Measurements from ENCODE around the gene IQSEC3. TPM values are rescaled to one million over a fixed set of nuclear protein-coding genes. Genes with fewer than 3 reads are reported as not detected.

IQSEC3 gene
- total and polyA plus RNA-seq, 7 experiments from 2014 or later: 0.36 to 5.5 (median 1.7) TPM; not detected in 1

DNA sequence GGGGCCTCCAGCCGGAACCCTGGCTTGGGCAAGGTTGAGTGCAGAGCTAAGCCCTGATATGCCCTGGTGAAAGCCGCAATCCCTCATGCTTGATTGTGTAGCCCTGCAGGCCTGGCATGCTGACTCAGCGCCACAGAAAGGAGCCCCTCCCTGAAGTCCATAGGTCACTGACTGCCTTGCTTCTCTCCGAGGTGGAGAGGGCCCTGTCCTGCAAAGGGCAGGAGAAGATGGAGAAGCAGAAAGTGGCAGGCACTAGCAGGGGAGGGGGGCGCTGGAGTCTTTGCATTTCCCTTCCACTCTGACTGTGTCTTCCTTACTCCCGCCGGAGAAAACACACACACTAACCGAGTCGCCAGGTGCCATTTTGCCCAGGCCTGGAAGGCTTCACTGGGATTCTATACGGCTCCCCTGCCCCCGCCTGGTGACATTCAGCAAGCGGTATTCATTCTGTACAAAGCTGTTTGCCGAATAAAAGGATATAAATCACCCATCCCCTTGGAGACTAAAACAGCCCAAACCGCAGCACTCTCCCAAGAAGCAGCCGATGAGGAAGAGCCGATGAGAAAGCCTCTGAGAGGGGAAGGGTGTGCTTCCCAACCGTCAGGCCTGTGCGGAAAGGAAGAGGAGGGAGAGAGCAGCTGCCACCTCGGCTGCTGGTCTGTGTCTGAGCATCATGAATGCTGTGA is 77.5 kb downstream of the IQSEC3 start:
- no peak for DNase-seq
- H3K27me3 ChIP-seq (ENCODE audit: control insufficient read depth in 2 of 2, insufficient read depth in 2 of 2, low read length in 2 of 2): no peaks in the 10 kb centered on the region
- intact Hi-C loops (cut with micrococcal nuclease): no loop called here
- H3K36me3 ChIP-seq (ENCODE audit: control insufficient read depth in 2 of 3, insufficient read depth in 3 of 3, low read length in 3 of 3): no peaks in the 10 kb centered on the region
- peak overlapping the region in 6 of 9 donors; percentile 30 to 69 (median 58) for H3K27ac Mint-ChIP-seq
- peak overlapping the region in 7 of 10 donors; percentile 17 to 64 (median 50) for H3K4me3 Mint-ChIP-seq
- no peaks in the 10 kb centered on the region for H3K9me3 Mint-ChIP-seq
- peaks cover 10 to 24% (median 16%) of the 10 kb centered on the region in 5 donors for H3K27me3 Mint-ChIP-seq
- no peaks in the 10 kb centered on the region for H3K9me3 ChIP-seq (ENCODE audit: control insufficient read depth in 2 of 3, low read length in 3 of 3)
- no peaks in the 10 kb centered on the region for H3K36me3 Mint-ChIP-seq
- no peak overlapping the region for H3K4me3 ChIP-seq (ENCODE audit: low read length)
- H3K4me1 ChIP-seq (ENCODE audit: control insufficient read depth in 2 of 2, insufficient read depth in 2 of 2, low read length in 2 of 2): no peaks in the 10 kb centered on the region
- no peak for ATAC-seq
- H3K4me1 Mint-ChIP-seq: peaks cover 5 to 29% (median 17%) of the 10 kb centered on the region in 7 donors
- no peak overlapping the region for H3K27ac ChIP-seq (ENCODE audit: low read depth, low read length)
- POLR2A ChIA-PET: no interaction called here
- CTCF ChIA-PET: no interaction called here

DNA sequence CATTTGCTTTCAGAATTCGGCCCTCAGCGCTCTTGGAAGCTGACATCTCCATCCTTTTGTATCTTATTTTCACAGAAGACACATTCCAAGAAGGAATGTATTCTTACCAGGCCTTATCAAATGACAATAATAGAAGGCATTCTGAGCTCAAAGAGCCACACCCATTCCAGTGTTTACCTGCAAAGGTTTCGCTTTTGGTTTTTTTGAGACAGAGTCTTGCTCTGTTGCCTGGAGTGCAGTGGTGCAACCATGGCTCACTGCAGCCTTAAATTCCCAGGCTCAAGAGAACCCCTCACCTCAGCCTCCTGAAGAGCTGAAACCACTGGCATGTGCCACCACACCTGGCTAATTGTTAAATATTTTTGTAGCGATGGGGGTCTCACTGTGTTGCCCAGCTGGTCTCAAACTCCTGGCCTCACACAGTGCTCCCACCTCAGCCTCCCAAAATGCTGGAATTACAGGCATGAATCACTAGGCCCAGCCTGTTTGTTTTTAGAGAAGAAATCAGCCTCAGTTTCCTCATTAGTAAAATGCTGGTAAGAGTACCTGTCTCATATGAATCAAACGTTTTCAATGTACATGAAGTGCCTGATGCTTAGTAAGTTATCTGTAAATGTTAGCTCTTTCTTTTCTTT is 78.2 kb downstream of the IQSEC3 start:
- Mint-ChIP-seq H3K36me3 (no peaks in the 10 kb centered on the region), H3K27me3 (peaks cover 6 to 17% (median 10%) of the 10 kb centered on the region in 5 donors), H3K4me3 (peak overlapping the region in 7 of 10 donors; percentile 17 to 64 (median 50)), H3K9me3 (peaks cover 0 to 1% (median 0%) of the 10 kb centered on the region in 11 donors), H3K4me1 (peaks cover 3 to 22% (median 13%) of the 10 kb centered on the region in 7 donors), H3K27ac (peak overlapping the region in 6 of 9 donors; percentile 4 to 87 (median 56))
- DNase-seq: no peak
- ChIA-PET CTCF (no interaction called here), POLR2A (no interaction called here)
- intact Hi-C loops (cut with micrococcal nuclease): no loop called here
- Histone ChIP-seq H3K27ac (ENCODE audit: low read depth, low read length) (no peak overlapping the region), H3K9me3 (ENCODE audit: control insufficient read depth in 2 of 3, low read length in 3 of 3) (no peaks in the 10 kb centered on the region), H3K4me1 (ENCODE audit: control insufficient read depth in 2 of 2, insufficient read depth in 2 of 2, low read length in 2 of 2) (no peaks in the 10 kb centered on the region), H3K4me3 (ENCODE audit: low read length) (no peak overlapping the region), H3K27me3 (ENCODE audit: control insufficient read depth in 2 of 2, insufficient read depth in 2 of 2, low read length in 2 of 2) (no peaks in the 10 kb centered on the region), H3K36me3 (ENCODE audit: control insufficient read depth in 2 of 3, insufficient read depth in 3 of 3, low read length in 3 of 3) (no peaks in the 10 kb centered on the region)
- no peak for ATAC-seq

DNA sequence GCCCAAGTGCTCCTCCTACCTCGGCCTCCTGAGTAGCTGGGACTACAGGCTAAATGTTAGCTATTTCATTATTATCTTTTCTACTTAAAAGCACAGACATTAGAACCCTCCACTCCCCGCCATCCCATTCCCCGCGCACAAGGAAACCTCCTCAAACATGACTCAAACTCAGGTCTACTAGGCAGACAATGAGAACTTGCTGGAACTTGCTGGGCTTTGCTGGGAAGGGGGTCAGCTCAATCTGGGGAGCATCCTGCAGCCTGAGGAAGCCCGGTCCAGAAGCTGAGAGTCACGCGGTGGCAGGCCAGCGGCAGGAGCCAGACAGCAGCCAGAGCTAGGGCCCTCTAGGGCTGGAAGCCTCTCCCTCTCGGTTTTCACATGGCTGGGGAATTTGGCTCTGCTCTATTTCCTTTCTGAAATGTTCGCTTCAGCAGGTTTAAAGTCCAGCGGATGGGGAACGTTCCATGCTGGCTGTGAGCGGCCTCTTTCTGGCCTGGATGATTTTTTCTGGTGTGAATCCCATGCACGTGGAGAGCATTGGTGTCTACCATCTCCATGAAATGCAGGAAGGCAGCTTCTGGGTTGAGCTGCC is 78.9 kb downstream of the IQSEC3 start:
- peaks cover 3 to 17% (median 11%) of the 10 kb centered on the region in 7 donors for H3K4me1 Mint-ChIP-seq
- peaks cover 0 to 1% (median 0%) of the 10 kb centered on the region in 11 donors for H3K9me3 Mint-ChIP-seq

DNA sequence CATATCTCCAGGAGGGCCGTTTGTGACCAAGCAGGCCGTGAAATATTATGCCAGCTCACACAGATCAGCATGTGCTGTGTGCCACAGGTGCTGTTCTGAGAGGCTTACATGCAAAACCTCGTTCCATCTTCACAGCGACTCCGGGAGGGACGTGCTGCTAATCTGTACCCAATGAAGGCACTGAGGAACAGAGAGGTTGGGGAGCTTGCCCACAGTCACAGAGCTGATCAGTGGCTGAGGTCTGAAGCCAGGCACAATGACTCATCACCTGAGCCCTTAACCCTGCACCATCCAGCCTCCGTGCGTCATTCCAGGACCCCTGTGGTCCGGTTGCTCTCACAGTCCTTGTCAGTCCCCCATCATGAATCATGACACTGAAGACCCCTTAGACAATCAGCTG is 80.7 kb downstream of the IQSEC3 start:
- Mint-ChIP-seq H3K27me3 (peaks cover 0 to 10% (median 0%) of the 10 kb centered on the region in 5 donors), H3K4me1 (peaks cover 3 to 17% (median 11%) of the 10 kb centered on the region in 7 donors), H3K9me3 (peaks cover 0 to 1% (median 0%) of the 10 kb centered on the region in 11 donors), H3K36me3 (no peaks in the 10 kb centered on the region), H3K27ac (no peak overlapping the region), H3K4me3 (no peak overlapping the region)
- H3K27ac ChIP-seq (ENCODE audit: low read depth, low read length): no peak overlapping the region
- DNase-seq (no peak), ATAC-seq (no peak)
- H3K9me3 ChIP-seq (ENCODE audit: control insufficient read depth in 2 of 3, low read length in 3 of 3): no peaks in the 10 kb centered on the region
- ChIA-PET CTCF (no interaction called here), POLR2A (no interaction called here)
- no peaks in the 10 kb centered on the region for H3K27me3 ChIP-seq (ENCODE audit: control insufficient read depth in 2 of 2, insufficient read depth in 2 of 2, low read length in 2 of 2)
- no peaks in the 10 kb centered on the region for H3K4me1 ChIP-seq (ENCODE audit: control insufficient read depth in 2 of 2, insufficient read depth in 2 of 2, low read length in 2 of 2)
- intact Hi-C loops (cut with micrococcal nuclease): no loop called here
- H3K4me3 ChIP-seq (ENCODE audit: low read length): no peak overlapping the region
- H3K36me3 ChIP-seq (ENCODE audit: control insufficient read depth in 2 of 3, insufficient read depth in 3 of 3, low read length in 3 of 3): no peaks in the 10 kb centered on the region

More for the DNA sequence above, 78.9 kb downstream of the IQSEC3 start:
- no peaks in the 10 kb centered on the region for H3K36me3 Mint-ChIP-seq
- Histone ChIP-seq H3K27ac (ENCODE audit: low read depth, low read length) (no peak overlapping the region), H3K4me3 (ENCODE audit: low read length) (no peak overlapping the region), H3K36me3 (ENCODE audit: control insufficient read depth in 2 of 3, insufficient read depth in 3 of 3, low read length in 3 of 3) (no peaks in the 10 kb centered on the region), H3K27me3 (ENCODE audit: control insufficient read depth in 2 of 2, insufficient read depth in 2 of 2, low read length in 2 of 2) (no peaks in the 10 kb centered on the region), H3K4me1 (ENCODE audit: control insufficient read depth in 2 of 2, insufficient read depth in 2 of 2, low read length in 2 of 2) (no peaks in the 10 kb centered on the region), H3K9me3 (ENCODE audit: control insufficient read depth in 2 of 3, low read length in 3 of 3) (no peaks in the 10 kb centered on the region)
- H3K27ac Mint-ChIP-seq: peak overlapping the region in 3 of 9 donors; percentile 54 to 87 (median 58)
- peak overlapping the region in 1 of 10 donors; percentile 1 for H3K4me3 Mint-ChIP-seq
- H3K27me3 Mint-ChIP-seq: peaks cover 2 to 14% (median 6%) of the 10 kb centered on the region in 5 donors
- POLR2A ChIA-PET: no interaction called here
- intact Hi-C loops (cut with micrococcal nuclease): no loop called here
- CTCF ChIA-PET: no interaction called here
- ATAC-seq (no peak), DNase-seq (no peak)

DNA sequence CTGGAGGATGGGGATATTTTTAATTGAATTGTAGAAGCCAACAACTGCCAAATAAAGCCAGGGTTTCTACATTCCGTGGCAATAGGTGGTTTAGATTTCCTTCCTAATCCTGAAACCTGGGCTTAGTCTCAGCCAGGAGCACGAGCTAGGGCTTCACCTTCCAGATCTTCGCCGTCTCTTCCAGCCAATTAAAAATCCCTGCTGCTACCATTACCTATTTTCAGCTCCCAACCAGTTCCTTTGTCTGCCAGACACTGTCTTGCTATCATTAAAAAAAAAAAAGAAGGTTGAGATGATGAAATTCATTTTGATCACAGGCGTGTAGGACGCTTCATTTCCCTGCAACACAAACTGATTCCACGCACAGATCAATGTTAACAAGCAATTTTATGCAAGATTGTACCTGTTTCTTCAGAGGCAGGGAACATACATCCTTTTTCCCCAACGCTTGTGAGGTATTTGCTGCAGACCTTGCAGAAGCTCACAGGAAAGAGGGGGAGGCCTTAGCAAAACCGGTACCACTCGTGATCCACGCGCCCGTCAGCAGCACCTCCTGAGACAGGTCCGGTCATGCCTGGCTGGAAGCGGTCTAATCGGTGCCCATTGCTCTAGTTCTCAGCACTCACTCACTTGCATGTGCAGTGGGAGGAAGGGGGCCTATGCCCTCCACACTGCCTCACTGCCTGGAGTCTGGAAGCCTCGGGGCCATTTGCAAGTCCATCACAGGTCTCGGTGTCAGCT is 82.3 kb downstream of the IQSEC3 start:
- peaks cover 0 to 1% (median 0%) of the 10 kb centered on the region in 11 donors for H3K9me3 Mint-ChIP-seq
- H3K27me3 Mint-ChIP-seq: peaks cover 0 to 10% (median 0%) of the 10 kb centered on the region in 5 donors
- no peaks in the 10 kb centered on the region for H3K4me1 ChIP-seq (ENCODE audit: control insufficient read depth in 2 of 2, insufficient read depth in 2 of 2, low read length in 2 of 2)
- H3K4me3 ChIP-seq (ENCODE audit: low read length): no peak overlapping the region
- ATAC-seq: no peak
- peaks cover 6 to 21% (median 13%) of the 10 kb centered on the region in 7 donors for H3K4me1 Mint-ChIP-seq
- no peaks in the 10 kb centered on the region for H3K36me3 ChIP-seq (ENCODE audit: control insufficient read depth in 2 of 3, insufficient read depth in 3 of 3, low read length in 3 of 3)
- no peak for DNase-seq
- no peaks in the 10 kb centered on the region for H3K27me3 ChIP-seq (ENCODE audit: control insufficient read depth in 2 of 2, insufficient read depth in 2 of 2, low read length in 2 of 2)
- intact Hi-C loops (cut with micrococcal nuclease): no loop called here
- no peak overlapping the region for H3K4me3 Mint-ChIP-seq
- H3K27ac ChIP-seq (ENCODE audit: low read depth, low read length): no peak overlapping the region
- no peaks in the 10 kb centered on the region for H3K36me3 Mint-ChIP-seq
- CTCF ChIA-PET: no interaction called here
- H3K27ac Mint-ChIP-seq: no peak overlapping the region
- H3K9me3 ChIP-seq (ENCODE audit: control insufficient read depth in 2 of 3, low read length in 3 of 3): no peaks in the 10 kb centered on the region
- POLR2A ChIA-PET: no interaction called here

DNA sequence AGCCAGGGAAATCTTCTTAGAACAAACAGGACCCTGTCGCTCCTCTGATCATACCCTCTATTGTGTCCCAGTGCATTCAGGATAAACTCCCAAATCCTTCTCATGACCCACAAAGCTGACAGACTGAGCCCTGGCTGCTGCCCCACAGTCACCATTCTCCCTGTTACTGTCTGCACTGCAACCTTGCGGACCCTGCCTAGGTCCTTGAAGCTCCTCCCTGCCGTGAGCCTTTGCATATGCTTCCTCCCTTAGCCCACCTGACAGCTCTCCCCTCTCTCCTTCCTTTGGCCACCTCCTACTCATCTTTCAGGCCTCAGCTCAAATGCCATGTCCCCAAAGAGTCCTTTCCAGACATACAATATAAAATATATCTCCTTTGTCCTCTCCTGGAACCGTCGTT is 85.0 kb downstream of the IQSEC3 start:
- Histone ChIP-seq H3K4me1 (ENCODE audit: control insufficient read depth in 2 of 2, insufficient read depth in 2 of 2, low read length in 2 of 2) (no peaks in the 10 kb centered on the region), H3K27me3 (ENCODE audit: control insufficient read depth in 2 of 2, insufficient read depth in 2 of 2, low read length in 2 of 2) (no peaks in the 10 kb centered on the region), H3K27ac (ENCODE audit: low read depth, low read length) (no peak overlapping the region), H3K9me3 (ENCODE audit: control insufficient read depth in 2 of 3, low read length in 3 of 3) (no peaks in the 10 kb centered on the region), H3K36me3 (ENCODE audit: control insufficient read depth in 2 of 3, insufficient read depth in 3 of 3, low read length in 3 of 3) (no peaks in the 10 kb centered on the region), H3K4me3 (ENCODE audit: low read length) (no peak overlapping the region)
- intact Hi-C loops (cut with micrococcal nuclease): no loop called here
- Mint-ChIP-seq H3K4me3 (no peak overlapping the region), H3K36me3 (no peaks in the 10 kb centered on the region), H3K4me1 (peaks cover 0 to 12% (median 0%) of the 10 kb centered on the region in 7 donors), H3K27ac (no peak overlapping the region), H3K27me3 (peaks cover 0 to 15% (median 0%) of the 10 kb centered on the region in 5 donors), H3K9me3 (peaks cover 0 to 1% (median 0%) of the 10 kb centered on the region in 11 donors)
- POLR2A ChIA-PET: no interaction called here
- CTCF ChIA-PET: no interaction called here
- DNase-seq: no peak
- ATAC-seq: no peak

Data from naive thymus-derived CD4-positive, alpha-beta T cell (primary cell).